Stimulated activated CD8-positive, alpha-beta memory T cell treated with anti-CD3 and anti-CD28 coated beads, Interleukin-15, amount 100 ng/mL, for 4 hours (primary cell): ENCODE results near the gene THRB.

Experiments used
- DNase-seq, 2 donors: peaks; one replicate each; pipeline ENCODE4 v3.0.0-alpha.2; 2020; ENCODE audit warnings: low read depth in 2 of 2

The THRB gene

DNA sequence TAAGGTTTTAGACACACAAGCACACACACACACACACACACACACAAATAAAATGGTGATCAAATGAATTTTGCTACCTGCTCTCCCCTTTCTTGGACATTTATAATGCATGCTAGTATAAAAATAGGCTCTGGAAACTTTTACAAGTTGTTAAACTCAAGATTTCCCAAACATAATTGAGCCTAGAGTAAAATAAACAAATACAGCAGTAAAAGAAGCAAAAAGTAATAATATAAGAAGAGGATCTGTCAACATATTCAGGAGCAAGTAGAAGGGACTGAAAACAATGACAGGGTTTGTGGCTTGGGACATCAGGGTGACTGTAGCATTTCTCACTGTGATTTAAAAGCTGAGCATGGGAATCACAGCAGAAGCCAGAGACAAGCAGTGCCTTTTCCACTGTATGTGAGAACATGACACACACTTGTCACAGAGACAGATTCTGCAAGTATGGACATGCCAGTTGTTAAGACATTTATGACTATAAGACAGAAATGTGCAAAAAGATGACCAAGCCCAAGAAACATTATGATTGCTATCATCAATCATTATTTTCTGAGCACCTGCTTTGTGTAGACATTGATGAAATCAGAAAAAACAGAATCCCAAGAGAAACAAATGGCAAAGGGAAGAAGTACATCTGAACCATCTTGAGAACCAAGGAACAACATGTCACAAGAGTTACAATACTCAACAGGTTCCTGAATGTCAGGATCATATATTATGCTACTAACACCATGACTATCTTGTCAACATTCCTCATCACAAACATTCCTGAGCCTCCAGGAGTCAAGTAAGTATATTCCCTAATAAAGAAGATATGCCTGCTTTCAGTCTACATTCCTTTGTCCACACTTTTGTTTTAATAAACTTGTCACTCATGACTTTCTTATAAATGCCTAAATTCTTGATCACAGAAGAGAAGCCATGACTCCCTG lies 7.1 kb downstream of the THRB start:
- no peak for DNase-seq

DNA sequence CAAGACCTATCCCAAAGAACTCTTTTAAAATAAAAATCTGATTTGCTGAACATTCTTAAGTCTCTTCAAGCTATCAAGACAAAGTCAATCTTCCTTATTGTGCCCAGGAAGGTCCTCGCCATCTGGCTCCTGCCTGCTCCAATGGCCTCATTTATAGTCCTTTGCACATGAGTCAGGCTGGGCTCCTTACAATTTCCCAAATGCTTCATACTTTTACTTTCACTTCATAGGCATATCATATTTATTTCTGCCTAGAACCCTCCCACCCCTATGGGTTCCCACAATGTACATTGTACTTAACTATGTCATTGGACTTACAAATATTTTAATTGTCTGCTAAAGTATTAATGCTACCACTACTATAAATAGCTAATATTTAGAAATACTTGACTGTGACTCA lies 9.1 kb downstream of the THRB start:
- no peak for DNase-seq

DNA sequence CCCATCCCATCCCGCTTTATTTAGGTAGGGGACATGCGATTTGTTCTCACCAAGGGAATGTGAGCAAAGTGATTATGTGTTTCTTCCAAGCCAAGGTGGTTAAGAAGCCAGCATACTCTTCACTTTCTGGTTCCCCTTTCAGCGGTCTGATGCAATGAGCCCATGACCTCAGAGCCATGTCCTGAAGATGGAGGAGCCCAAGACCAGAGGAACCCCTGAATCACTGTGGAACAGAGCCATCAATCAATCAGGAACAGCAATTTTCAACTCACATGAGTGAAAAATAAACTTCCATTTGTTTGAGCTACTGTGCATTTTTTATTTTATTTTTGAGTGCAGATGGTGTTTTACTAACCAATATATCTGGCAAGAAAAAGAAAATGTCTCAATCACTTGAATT lies 10.8 kb downstream of the THRB start:
- DNase-seq: no peak

DNA sequence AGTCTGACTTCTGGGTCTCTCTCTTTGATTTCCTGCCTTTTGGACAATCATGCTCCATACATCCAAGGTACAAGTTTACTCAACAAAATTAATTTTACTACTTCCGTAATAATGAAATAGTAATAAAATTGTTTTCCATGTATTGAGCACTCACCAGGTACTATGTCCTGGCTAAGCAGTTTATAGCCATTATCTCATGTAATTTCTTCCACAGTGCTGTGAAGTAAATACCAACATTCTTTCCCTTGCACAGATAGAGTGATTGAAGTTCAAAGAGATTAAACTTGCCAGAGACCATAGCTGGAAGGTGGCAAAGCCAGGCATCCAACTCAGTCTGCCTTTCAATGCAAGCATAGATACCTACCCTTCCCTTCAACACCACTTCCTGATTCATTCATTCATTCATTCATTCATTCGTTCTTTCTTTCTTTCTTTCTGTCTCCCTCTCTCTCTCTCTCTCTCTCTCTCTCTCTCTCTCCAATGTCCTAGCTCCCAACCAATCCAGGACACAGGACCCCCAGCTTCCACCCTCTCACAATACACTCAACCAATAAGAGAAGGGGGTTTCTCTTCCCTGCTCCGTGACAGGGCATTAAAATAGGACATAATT lies 12.4 kb downstream of the THRB start:
- DNase-seq: no peak

- DNase-seq: no peak
Observed at GRCh38 chr3:24481193-24481592, 13.5 kb downstream of the THRB start.

GRCh38 chr3:24480497-24480896 lies 14.2 kb downstream of the THRB start:
- DNase-seq: no peak

GRCh38 chr3:24479816-24480215 lies 14.8 kb downstream of the THRB start:
- DNase-seq: no peak

- no peak for DNase-seq
Observed at GRCh38 chr3:24476871-24477656, 17.6 kb downstream of the THRB start.

GRCh38 chr3:24475925-24476324 lies 18.7 kb downstream of the THRB start:
- DNase-seq: no peak

- no peak for DNase-seq
Observed at GRCh38 chr3:24474862-24475261, 19.8 kb downstream of the THRB start.

DNA sequence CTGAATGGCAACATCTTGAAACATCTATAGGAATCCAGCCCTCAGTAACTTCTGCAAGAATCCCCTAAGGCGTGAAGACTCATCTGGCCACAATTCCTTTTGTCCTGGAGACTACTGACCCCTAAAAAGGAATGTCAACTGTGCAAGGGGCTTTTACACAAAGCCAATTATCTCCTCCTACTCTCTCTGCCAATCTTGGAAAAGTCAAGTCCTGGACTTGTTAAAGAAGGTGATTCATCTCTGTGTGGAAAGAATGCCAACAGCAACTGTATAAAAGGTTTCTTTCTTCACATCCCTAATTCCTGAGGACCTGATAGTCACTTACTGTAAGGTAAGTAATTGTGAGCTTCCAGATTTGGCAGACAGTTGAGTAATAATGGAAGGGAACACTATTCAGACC lies 22.3 kb downstream of the THRB start:
- no peak for DNase-seq

GRCh38 chr3:24471486-24471885 lies 23.2 kb downstream of the THRB start:
- no peak for DNase-seq

DNA sequence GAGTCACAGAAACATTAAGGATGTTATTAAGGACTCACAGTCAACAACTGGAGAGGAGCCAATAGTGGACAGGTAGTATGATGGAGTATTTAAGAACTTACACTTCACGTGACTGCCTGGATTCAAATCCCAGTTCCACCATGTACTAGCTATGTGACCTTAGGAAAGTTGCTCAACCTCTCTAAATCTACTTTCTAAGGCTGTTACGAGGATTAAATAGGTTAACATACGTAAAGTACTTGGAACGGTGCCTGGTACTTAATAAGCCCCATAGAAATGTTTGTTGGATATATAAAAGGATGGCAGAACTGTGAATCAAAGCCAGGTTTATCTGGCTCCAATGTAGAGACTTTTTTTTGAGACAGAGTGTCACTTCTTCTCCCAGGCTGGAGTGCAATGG lies 24.4 kb downstream of the THRB start:
- DNase-seq: no peak

DNA sequence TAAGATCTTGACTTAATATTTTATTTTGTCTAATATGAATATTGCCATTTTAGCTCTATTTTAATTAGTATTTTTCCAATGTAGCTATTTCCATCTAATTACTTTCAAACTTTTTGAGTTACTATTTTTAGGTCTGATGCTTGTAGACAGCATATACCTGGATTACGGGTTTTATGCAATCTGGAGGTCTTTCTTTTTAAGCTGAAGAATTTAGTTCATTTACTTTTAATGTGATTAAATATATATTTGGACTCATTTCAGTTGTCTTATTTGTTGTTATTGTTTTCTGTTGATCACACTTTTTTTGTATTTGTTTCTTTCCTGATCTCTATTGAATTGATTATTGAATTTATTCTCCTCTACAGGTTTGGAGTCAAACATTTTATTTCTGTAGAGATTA lies 30.3 kb downstream of the THRB start:
- no peak for DNase-seq

- DNase-seq: no peak
Observed at GRCh38 chr3:24462737-24463136, 31.9 kb downstream of the THRB start.

DNA sequence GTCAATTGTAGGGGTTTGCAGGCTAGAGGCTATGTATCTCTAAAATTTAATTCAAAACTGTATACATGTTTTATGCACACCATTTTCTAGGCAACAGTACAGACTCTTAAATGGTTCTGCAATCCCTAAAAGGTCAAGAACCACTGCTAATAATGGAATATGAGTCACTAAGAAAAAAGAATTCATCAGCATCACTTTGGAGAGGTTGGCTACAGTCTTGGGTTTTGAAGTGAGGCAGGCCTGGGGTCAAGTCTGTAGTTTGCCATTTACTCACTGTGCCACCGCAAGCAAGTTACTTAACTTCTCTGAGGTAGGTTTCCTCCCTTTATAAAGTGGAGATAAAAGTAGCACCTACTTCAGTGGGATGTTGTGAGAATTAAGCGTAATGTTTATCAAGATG lies 33.7 kb downstream of the THRB start:
- DNase-seq: no peak

GRCh38 chr3:24457719-24458118 lies 36.9 kb downstream of the THRB start:
- no peak for DNase-seq

GRCh38 chr3:24454856-24455255 lies 39.8 kb downstream of the THRB start:
- DNase-seq: no peak

DNA sequence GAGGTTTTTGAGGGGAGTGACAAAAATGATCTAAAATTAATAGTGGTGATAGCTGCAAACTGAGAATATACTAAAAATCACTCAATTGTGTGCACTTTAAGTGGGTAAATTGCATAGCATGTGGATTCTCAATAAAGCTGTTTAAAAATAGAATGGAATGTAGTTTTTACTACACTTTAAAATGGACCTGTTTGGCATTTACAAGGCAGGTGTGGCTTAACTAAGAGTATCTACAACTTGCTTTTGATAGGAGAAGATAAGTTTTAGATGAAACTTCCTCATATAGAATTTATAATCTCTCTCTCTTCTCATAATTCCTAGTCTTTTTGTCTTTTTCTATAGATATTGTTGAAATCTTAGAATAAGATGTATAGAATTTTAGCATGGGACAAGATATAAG lies 40.3 kb downstream of the THRB start:
- no peak for DNase-seq

GRCh38 chr3:24451461-24452099 lies 43.1 kb downstream of the THRB start:
- no peak for DNase-seq

DNA sequence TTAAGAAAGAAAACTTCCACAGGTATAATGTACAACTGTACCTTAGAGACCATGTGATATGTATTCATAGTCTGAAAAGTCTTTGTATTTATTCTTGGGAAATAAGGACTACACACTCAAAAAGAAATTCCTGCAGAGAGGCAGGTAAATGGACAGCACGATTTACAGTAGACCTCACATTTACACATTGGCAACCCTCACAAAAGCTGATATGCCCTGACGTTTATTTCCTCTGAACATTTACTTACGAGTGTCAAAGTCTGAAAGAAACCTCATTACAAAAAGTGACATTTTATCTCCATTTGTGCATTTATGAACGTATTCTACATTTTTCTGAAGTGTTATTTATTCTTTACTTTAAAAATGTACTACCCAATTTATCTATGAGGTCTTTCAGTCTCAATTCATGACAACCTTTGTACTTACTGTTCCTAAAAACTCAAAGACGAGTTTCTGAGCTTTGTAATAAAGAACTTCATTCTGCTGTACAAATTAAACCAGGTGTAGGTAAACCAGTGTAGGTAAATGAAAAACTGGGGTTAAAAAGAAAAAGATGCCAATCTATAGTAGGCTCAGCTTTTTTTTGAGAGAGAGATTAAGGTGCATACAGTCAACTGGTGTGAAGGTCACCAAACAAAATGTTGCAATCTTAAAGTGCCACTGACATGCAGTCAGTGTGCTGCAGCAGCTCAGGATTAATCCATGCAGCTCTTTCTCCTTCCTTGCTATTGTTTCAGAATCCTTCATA lies 44.3 kb downstream of the THRB start:
- DNase-seq: no peak
